ENCODE data around the gene MFSD2A.

- TF ChIP-seq CTCF (conservative IDR thresholded peaks at IDR 0.05) (no peak), EZH2 (IDR thresholded peaks at IDR 0.05; ENCODE audit: low read depth) (no peak)
Observed at GRCh38 chr1:39977202-39977601, 22.3 kb downstream of the MFSD2A start.
